Ramos (cell line): ENCODE results near the gene PDXK.

Experiments used
- in situ Hi-C: fragments of 300-500 bp; cut with MboI; formaldehyde crosslinking; loops from one replicate; pipeline ENCODE4 v1.14.3; 2022; ENCODE audit warnings: low sequenced_read_pairs; ENCODE audit not compliant: unreplicated experiment

The PDXK gene

DNA sequence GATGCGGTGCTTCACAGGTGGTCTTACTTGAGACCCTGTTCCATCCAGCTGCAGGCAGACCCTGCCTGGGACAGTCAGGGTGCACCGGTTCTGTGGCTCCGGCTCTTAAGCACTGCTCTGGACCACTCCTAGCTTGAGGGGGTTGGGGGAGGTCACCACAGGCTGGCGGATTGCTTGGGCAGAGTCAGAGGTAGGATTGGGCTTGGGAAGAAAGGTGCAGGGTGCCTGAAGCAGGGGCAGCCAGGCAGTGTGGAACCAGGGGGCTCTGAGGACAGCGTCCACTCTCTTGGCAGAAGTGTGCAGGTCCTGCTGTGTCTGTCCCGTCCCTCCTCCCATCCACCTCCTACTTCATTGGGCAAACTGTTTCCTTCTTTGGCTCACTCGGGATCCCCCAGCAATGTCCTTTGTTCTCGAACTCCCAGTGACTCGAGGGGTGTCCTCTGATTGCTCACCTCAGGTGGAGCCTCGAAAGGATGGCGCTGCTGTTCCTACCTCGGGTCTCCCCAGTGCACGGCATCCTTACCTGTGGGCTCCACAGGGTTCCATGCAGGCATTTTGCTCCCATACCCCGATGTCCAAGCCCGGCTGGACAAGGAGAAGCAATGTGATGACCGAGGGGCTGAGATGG lies 1.7 kb downstream of the PDXK start:
- in situ Hi-C loops, result loop anchor here (10.0 kb wide), 1 partner anchor 144 kb away; the partner anchor contains the start of gene AGPAT3

DNA sequence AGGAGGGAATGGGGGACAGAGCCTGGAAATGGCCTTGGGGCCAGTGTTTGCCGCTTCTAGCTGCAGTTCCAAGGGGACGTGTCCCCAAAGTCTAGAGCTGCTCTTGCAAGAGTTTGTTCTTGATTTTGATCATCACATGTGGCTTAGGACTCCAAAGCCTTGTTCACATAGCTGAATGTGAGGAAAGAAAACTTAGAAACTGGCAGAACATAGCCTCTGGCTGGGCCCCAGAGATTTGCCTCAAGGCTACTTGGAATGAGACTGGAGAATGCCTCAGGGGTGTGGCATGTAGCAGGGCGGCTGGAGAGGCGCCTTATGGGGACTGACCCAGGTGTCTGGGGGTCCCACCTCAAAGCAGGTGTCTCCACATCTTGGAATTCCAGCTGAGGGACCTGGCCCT lies 2.3 kb downstream of the PDXK start:
- in situ Hi-C loops, result loop anchor here (10.0 kb wide), 1 partner anchor 144 kb away; the partner anchor contains the start of gene AGPAT3

DNA sequence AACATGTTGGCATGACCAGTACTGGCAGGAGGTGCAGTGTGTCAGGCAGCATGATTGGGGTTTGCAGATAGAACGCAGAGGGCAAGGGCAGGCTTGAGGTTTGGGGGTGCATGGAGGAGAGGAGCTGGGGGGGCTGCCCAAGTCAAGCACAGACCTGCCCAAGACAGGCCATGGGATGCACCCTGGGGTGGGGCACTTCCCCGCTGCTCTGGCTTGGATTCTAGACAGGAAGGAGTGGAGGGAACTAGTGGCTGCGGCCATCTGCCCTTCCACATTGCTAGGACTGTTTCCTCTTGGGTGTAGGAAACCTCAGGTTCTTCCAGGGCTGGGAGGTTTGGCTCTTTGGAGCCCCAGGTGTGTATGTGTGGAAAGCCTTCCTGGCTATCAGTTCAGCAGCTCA lies 3.0 kb downstream of the PDXK start:
- in situ Hi-C loops, result loop anchor here (10.0 kb wide), 1 partner anchor 143 kb away; the partner anchor contains the start of gene AGPAT3

DNA sequence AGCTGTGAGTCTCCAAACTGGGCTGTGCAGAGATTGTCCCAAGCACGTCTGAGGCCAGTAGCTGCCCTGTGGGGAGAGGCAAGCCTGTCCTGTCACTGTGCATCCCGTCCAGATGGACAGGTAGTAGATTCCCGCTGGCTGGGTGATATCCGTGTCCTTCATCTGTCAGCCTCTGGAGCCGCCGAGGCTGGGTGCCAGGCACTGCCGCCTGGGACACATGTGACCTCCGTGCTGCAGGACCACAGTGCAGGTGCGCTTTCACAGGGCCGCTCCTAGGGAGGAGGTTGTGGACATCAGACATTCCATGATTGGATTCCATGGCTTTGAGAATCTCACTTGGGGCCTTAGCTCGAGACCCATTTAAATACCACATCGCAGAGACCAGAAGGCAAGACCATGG lies 4.7 kb downstream of the PDXK start:
- in situ Hi-C loops, result loop anchor here (10.0 kb wide), 1 partner anchor 141 kb away; the partner anchor contains the start of gene AGPAT3

DNA sequence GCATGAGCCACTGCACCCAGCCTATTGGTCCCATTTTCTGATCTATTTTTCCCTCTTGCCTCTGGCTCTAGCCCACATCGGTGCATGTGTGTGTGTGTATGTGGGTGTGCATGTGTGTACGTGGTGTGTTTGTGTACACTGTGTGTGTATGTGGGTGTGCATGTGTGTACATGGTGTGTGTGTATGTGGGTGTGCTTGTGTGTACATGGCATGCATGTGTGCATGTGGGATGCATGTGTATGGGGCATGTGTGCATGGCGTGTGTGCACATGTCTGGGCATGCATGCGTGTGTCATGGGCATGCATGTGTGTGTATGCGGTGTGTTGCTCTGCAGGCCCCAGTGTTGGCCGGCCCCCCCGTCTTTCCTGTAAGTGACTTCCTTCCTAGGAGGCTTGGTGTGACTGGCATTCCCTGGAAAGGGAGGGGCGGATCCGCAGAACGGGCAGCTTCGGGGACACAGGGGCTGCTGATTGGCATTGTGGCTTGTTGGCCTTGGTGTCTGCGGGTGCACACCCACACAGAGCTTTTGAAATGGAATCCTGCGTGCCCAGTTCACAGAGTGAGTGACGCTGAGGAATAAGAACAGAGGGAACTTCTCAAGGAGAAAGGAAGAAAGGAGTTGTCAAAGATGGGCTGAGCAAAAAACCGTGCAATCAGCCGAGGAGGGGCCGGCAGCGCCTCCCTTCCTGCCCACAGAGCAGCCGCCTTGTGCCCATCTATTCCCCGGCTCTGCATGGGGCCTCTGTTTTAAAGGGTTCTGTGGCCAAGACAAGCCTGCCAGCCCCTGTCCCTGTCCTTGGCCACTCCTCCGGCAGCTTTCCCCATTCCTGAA lies 8.0 kb downstream of the PDXK start:
- in situ Hi-C loops, result loop anchor here (10.0 kb wide), 1 partner anchor 138 kb away; the partner anchor contains the start of gene AGPAT3

DNA sequence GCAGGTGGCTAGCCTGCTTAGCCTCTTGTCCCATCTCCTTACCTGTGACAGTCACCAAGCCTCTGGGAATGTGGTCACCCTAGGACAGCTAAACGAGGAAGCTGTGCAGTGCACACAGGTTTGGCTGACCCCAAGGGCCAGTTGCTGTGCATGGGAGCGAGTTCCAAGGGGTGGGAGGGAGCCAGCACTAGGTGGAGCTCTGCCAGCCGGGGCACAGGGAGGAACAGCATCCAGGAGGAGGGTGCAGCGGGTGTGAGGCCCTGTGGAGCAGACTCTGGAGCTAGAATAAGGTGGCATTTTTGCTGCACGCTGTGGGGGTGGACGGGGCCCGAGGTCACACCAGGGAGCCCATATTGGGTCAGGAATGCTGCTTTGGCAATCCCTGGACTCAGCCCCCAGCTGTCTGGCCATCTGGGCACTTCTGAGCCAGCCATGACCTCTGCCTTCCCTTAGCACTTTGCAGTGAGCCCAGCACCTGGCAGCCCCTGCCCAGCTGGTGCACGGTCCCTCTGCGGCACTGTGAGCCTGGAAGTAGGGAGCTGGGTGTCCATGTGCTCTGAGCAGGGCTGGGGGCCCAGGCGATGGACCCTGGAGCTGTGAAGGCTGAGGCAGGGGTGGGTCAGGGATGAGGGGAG lies 8.7 kb downstream of the PDXK start:
- in situ Hi-C loops, result loop anchor here (10.0 kb wide), 1 partner anchor 137 kb away; the partner anchor contains the start of gene AGPAT3

DNA sequence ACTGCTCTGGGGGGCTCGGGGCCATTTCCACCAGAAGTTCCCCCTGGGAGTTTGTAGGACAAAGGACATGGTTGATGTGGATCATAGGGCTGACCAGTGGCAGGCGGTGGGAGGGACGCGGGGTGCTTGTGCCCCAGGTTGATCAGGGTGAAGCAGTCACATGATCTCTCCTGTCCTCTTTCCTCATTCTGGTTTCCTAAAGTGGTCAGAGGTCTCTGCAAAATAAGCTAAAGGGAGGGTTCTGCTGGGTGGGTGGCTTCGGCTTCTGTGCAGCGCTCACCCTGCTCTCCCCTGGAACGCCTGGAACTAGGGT lies 9.2 kb downstream of the PDXK start:
- in situ Hi-C loops, result loop anchor here (10.0 kb wide), 1 partner anchor 137 kb away; the partner anchor contains the start of gene AGPAT3

DNA sequence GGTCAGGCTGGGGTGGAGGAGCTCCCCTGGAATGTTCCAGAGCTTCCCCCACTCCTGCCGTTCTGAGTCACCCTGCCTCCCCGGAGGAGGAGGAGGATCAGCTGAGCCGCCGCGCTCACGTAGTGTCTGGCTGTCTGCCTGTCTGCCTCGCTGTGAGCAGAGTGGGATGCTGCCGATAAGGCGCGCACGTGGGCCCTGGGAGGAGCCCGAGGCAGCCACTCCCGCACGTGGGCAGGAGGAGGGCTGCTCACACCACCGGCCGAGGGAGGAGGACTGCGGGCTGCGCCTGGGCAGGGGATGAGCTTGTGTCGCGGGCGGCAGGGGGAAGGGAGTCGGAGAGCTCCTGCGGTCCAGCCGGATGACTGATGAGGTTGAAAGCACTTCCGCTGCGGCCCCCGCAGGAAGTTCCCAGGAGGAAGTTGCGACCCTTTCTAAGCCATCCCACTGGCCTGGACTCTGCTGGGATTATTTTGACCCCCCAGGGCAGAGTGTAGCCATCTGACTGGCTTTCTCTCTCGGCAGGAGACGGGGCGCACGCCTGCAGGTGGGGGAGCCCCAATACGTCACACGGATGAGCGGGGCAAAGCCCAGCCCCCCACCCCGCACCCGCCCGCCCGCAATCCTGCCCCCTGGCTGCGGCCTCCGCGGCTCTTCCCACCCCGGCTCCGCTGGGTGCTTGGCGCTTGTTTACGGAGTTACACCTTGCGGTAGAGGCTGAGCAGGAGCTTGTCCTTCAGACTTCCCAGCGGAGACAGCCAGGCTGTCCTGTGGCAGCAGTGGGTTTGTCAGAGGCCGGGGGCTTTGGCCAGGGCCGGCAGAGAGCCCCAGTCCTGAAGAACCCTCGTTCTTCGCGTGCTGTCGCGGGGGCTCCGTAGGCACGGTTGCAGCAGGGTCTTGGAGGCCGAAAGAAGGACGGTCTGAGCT lies 9.8 kb downstream of the PDXK start:
- in situ Hi-C loops, result loop anchor here (10.0 kb wide), 1 partner anchor 136 kb away; the partner anchor contains the start of gene AGPAT3

DNA sequence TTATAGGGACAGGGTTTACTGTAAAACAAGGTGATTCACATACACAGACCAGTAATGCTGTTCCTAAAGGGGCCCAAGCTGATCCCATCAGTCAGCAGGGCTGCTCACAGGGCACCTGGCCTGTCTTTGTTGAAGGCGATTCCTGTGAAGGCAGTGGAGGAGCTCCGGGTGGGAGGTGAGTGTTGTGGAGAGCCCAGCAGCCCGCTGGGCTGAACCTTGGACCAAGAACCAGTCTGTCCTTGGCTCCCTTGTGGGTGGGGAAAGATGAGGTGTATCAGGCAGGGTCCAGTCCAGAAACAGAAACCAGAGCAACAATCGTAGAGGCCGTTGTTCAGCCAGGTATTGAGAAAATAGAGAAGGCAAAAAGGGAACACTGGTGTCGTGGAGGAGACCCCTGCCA lies 12.5 kb downstream of the PDXK start:
- in situ Hi-C loops, result no loop called here

DNA sequence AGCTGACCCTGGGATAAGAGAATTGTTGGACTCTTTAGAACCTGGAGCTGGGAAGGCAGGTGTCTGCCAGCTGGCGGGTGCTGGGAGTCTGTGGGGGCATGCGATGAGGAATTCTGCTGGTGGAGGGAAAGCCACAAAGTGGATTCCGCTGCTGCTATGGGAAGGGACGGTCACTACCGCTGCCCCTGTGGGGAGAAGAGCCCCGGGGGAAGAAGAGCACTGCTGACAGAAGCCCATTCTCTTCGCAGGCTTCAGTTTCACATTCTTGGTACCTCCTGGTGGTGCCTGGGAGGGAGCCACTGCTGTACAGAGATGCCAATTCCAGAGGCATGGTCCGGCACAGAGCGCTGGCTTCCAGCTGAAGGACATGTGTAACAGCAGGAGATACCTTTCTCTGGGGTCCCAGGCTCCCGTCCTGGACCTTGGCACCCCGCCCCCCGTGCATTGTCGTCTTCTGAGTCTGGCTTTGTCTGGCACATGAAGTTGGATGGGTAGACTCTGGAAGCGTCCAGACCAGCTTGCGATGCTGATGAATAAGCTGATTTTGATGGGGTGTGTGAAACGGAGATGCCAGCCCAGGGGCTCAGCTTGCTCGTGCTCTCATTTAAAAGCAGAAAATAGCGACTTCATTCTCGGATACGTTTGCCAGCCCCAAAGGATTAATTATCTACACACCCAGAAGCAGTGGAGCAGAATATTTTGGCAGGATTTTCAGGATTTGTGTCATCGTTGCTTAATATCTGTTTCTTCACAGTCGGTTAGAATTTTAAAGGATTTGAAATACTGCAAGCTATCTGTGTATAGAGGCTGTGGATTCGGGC lies 13.2 kb downstream of the PDXK start:
- in situ Hi-C loops, result no loop called here

DNA sequence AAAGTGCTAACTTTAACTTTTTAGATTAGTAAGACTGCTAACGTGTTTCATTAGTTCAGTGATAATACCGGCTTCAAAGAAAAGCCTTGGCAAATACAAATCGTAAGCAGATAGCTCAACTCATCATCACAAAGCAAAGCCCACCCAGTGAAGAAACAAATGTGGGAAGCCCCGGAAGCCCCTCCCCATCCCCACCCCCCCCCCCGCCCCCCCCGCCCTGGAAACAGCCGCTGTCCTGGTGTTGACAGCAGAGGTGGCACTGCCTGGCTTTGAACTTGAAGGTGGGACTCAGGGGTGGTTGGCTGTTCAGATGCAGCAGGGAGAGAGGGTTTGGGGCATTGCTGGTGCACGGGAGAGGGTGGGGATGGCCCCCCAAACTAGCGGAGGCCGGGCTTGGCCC lies 14.1 kb downstream of the PDXK start:
- in situ Hi-C loops, result no loop called here

DNA sequence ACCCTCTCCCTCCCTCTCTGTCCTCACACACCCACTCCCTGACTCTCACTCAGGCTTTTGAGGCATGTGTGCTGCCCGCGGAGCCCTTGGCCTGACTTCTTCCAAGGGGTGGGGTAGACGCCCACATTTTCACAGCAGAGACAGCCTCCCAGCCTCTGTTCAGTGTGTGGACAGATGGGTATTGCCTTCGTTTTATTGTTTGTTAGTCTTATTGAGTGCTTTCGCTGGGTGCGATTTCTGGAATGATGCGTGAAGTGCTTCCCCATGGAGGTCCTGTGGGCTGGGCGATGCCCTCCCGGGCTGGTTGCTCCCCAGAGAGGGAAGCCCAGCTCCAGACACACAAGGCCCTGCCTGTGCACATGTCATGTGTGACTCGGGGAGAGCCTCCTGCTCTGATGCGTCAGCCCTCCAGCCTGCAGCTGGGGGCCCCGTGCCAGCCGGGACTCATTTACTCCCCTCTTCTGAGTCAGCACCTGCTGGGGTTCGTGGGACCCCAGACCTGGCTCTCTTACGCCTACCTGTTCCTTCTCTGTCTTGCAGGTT lies 14.7 kb downstream of the PDXK start:
- in situ Hi-C loops, result no loop called here

DNA sequence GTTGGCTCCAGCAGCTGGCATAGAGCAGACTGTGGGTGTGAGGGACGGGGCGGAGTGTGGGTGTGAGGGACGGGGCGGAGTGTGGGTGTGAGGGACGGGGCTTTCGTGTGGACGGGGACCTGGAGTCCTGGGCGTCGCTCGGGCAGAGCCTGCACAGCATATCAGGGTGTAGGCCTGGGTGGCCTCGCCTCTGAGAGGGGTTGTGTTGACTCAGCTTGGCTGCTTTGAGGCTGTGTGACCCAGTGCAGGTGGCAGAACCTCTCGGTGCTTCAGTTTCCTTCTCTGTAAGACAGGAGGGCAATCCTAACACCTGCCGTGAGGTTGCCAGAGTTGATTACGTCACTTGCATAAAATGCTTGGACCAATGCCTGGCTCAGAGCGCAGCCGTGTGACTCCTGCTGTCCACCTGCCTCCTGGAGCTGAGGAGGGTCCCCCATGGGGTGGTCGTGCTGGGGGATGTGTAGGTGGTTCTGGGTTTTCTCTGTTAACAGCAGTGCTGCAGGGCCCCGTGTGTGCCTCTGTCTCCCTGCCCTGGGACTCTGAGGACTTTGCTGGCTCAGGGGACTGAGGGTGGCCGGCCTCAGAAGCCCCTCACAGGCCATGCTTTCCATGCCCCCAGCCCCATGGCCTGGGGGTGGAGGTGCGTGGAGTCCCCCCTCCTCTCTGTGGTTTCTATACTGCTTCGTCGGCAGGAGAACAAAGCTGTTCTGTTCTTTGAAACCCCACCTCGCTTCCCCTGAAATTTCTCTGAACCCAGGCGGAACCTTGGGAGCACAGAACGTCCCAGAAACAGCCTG lies 15.4 kb downstream of the PDXK start:
- in situ Hi-C loops, result no loop called here

DNA sequence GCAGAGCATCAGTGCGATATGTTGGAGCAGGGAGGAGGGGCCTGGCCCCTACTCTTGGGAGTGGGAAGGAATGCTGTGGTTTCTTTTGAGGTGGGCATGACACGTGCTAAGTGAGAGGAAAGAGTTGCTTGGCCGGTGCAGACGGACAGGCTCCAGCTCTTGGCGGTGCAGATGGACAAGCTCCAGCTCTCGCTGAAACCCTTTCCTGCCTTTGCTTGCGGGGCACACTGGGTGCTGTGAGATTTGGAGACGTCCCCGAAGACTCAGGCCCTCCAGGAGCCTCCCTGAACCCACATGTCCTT lies 15.9 kb downstream of the PDXK start:
- in situ Hi-C loops, result no loop called here

DNA sequence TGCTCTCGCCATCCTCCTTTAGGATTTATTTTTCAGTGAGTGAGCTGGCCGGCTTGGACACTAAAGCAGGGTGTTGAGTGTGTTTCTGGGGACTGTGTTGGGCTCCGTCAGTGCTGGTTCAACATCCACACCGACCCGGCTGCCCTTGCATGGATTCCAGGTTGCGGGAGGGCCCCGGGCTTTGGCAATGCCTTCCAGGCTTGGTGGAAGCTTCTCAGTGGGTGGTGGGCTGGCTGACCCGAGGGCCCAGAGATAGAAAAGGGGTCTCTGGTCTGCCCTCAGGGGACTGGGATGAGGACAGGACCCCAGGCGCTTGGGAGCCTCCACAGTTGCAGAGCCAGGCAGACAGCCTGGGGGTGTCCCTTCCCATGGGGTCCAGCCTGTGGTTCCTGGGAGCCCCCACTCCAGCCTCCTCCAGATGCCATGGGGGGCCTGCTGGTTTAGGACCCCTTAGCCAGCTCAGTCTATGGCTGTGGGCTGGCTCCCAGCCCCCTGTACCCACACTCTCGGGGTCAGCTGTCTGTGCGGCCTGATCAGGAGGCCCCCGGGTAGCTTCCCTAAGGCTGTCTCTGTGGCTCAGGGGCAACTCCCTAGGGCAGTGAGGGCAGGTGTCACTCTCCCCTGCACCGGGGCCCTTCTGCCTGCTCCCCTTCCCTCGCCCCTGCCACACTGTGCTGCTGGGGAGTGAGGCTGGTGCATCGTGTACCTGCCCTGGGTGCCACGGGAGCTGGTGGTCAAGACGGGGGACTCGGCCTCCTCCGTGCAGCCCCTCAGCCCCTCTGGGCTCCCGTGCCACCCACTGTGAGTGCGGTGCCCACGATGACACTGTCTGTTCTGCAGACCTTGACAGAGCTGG lies 16.5 kb downstream of the PDXK start:
- in situ Hi-C loops, result no loop called here

DNA sequence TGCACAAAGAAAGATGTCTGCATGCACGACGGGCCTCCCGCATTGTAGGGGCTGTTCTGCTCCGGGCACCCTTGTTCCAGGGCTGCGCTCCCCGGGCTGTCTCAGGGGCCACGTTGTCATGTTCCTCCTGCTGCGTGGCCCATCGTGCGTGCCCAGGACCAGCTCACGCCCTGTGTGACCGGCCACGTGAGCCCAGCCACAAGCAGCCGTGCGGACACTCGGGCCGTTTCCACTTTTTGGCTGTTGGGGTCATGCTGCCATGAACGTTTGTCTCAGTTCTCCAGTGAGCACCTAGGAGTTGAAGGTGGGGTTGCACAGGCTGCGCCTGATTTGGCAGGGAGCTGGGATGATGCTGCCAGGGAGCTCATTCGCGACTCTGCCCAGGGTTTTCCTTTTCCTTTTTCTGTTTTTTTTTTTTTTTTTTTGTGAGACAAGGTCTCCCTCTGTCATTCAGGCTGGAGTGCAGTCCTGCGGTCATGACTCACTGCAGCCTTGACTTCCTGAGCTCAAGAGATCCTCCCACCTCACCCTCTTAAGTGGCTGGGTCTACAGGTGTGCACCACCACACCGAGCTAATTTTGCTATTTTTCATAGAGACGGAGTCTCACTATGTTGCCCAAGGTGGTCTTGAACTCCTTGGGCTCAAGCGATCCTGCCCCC lies 17.4 kb downstream of the PDXK start:
- in situ Hi-C loops, result no loop called here
